GM21367 (cell line): Measurements from ENCODE around the gene IFNGR2.
"Not testable (repeated sequence)": the region's sequence is repeated elsewhere in the genome, so short reads cannot be mapped to it uniquely, and the experiment has no call there.

ENCODE experiments used
- ATAC-seq: cut with Tn5 transposase; IDR thresholded peaks from one replicate; pipeline ENCODE4 v1.9.1; 2021; ENCODE audit not compliant: unreplicated experiment

The IFNGR2 gene, protein sequence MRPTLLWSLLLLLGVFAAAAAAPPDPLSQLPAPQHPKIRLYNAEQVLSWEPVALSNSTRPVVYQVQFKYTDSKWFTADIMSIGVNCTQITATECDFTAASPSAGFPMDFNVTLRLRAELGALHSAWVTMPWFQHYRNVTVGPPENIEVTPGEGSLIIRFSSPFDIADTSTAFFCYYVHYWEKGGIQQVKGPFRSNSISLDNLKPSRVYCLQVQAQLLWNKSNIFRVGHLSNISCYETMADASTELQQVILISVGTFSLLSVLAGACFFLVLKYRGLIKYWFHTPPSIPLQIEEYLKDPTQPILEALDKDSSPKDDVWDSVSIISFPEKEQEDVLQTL

DNA sequence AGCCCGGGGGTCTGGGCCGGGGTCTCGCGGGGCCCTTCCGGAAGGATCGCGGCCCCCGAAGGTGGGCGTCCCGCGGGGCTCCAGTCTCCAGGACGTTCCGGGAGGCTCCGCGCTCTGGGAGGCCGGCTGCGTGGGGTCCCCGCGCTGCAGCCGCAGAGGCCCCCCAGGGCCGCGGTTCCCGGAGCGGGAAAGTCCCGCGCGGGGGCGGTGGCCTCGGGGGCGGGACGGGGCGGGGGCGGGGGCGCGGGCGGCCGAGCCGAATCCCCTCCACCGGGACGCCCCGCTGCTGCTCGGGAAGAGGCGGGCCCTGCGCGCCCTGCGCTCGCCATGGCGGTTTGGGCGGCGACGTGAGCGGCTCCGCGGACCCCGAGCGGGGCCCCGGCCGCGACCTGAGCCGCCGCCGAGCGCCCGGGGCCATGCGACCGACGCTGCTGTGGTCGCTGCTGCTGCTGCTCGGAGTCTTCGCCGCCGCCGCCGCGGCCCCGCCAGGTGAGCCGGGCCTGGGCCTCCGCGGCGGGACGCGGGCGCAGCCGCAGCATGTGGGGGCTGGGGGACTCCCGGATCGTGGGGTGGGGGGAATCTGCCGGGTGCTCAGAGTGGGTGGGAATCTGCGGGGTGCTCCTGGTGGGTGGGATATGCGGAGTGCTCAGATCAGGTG is at the start of gene IFNGR2:
TSS of gene IFNGR2 (plus strand) at position 286 of the 658 bp plus-strand sequence. CDS start at position 417, 131 bp downstream.
- no peak for ATAC-seq

DNA sequence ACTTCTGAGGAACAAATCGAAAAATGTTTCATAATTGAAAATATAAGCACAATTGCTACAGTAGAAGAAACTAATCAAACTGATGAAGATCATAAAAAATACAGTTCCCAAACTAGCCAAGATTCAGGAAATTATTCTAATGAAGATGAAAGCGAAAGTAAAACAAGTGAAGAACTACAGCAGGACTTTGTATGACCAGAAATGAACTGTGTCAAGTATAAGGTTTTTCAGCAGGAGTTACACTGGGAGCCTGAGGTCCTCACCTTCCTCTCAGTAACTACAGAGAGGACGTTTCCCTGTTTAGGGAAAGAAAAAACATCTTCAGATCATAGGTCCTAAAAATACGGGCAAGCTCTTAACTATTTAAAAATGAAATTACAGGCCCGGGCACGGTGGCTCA is 47.9 kb upstream of the IFNGR2 start:
- ATAC-seq, result no peak

DNA sequence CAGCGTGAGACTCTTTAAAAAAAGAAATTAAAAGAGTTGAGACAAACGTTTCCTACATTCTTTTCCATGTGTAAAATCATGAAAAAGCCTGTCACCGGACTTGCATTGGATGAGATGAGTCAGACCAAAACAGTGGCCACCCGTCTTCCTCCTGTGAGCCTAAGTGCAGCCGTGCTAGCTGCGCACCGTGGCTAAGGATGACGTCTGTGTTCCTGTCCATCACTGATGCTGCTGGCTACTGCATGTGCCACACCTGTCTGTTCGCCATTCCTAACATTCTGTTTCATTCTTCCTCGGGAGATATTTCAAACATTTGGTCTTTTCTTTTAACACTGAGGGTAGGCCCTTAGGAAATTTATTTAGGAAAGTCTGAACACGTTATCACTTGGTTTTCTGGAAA is 47.2 kb upstream of the IFNGR2 start:
- ATAC-seq, result no peak

DNA sequence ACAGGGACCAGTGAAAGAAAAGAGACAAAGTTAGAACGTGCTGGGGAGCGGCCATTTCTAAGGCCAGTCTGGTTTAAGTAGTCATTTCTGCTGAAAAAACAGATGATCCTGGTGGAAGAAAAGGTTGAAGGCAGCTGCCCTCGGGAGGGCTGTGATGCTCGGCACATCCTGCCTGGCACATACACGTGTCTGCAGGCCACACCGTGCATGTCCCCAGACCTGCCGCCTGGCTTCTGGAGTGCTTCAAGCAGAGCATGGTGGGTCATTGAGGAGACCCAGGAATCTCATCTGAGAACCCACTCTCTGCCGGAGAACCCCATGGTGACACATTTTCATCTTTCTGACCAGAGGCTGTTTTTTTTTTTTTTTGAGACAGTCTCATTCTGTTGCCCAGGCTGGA is 46.0 kb upstream of the IFNGR2 start:
- no peak for ATAC-seq

DNA sequence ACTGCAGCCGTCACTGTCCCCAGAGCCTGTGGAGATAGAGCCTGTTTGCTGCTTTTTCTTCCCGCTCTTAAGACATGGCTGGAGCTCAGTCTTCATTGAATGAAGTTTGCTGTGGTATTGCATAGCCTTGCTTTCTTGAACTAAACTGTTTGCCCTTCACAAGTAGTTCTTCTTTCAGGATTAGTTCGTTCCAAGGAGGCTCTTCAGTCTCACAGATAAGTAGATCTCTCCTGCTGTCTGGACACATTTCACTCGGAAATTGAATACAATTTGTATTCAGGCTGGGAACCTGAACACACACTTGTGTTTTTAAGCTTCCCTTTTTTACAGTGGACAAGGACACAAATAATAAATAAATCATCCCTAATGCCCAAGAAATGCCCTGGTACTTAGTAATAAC is 43.8 kb upstream of the IFNGR2 start:
- ATAC-seq, result no peak

DNA sequence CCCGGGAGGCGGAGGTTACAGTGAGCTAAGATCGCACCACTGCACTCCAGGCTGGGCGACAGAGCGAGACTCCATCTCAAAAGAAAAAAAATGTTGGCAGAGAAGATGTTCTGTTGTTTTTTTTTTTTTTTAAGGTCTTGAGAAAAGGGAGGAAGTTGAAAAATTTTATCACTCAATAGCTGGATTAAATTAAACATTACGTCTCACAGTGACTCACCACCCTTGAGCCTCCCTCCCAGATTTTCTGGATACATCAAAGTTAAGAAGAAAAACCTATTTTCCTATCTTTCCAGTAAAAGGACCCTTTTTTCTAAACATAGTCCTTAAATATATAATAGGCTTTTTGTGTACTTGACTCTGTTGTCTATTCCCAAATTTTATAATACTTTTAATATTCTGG is 42.9 kb upstream of the IFNGR2 start:
- no peak for ATAC-seq

DNA sequence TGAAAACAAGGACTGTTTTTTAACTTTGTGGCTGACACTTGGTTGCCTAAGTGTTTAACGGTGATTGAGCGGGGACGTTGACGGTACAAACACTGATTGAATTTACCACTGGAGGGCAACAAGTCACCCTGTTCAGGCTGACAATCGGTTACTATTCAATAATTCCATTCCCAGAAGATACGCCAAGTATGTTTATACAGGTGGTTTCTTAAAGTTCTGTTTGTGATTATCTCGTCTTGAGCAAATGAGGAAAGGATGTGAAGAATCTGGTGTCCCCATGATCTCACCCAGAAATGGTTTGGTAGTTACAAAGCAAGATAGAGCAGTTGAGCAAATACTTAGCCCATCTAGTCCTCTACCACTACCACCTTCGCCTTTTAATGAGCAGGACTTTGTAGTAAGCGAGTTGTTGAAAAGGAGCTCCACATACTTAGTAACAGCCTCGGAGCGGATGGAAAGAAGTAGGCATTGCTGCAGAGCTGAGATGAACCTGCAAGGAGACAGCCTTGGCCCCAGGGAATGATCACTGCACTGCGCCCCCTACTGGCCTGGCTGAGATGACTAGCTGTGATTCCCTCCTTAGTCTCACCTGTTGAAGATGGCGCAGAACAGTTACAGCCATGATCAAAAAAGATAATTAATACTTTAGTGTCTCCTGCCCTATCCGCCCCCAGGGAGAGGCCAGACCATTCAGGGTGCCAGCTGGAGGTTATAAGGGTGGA is 42.2 kb upstream of the IFNGR2 start:
- ATAC-seq, result peak; percentile 64

DNA sequence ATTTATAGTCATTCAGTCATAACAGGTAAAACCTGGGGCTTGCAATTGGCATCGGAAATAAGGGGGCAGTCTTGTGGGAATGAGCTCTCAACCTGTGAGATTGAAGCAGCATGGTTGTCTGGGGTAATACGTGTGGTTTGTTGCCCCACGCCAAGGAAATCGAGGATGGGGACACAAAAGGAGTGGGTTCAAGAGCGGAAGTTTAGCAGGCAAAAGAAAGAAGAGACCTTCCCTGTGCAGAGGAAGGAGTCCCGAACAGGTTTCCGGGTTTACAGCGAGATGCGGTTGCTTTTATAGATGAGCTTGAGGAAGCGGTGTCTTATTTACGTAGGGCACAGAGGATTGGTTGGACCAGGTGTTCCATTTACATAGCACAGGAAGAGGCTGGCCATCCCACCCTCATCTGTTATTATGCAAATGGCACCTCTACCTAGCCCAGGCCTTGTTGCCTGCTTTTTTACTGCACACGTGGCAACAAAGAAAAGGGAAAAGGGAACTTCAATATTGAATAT is 41.1 kb upstream of the IFNGR2 start:
- ATAC-seq, result no peak

DNA sequence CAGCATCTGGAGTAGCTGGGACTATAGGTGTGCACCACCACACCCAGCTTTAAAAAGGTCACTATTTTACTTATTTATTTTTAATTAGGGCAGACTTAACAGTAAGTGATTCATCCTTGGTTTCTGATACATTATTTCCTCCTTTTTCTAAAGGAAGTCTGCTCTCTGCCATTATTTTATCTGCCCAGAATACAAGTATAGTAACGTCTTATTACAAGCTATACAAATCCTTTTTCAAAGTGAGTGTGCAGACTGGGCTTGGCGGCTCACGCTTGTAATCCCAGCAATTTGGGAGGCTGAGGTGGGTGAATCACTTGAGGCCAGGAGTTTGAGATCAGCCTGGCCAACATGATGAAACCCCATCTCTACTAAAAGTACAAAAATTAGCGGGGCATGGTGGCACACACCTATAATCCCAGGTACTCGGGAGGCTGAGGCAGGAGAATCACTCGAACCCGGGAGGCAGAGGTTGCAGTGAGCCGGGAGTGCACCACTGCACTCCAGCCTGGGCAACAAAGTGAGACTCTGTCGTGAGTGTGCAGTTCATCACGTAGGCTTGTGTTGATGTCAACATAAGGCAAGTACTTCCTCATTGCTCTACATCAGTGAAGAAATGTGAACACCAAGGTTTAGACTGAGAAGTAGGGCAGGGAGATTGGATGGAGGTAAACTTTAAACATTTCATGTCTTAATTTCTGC is 39.2 kb upstream of the IFNGR2 start:
- not testable (repeated sequence) for ATAC-seq

DNA sequence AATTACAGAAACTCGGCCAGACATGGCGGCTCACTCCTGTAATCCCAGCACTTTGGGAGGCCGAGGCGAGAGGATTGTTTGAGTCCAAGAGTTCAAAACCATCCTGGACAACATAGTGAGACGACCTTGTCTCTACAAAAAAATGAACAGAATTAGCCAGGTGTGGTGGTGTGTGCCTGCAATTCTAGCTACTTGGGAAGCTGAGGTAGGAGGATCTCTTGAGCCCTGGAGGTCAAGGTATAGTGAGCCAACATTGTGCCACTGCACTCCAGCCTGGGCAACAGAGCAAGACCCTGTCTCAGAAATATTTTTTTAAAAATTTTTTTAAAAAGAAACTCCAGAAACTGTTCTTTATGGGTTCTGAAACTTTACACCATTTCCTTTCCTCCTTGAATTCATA is 38.4 kb upstream of the IFNGR2 start:
- no peak for ATAC-seq

DNA sequence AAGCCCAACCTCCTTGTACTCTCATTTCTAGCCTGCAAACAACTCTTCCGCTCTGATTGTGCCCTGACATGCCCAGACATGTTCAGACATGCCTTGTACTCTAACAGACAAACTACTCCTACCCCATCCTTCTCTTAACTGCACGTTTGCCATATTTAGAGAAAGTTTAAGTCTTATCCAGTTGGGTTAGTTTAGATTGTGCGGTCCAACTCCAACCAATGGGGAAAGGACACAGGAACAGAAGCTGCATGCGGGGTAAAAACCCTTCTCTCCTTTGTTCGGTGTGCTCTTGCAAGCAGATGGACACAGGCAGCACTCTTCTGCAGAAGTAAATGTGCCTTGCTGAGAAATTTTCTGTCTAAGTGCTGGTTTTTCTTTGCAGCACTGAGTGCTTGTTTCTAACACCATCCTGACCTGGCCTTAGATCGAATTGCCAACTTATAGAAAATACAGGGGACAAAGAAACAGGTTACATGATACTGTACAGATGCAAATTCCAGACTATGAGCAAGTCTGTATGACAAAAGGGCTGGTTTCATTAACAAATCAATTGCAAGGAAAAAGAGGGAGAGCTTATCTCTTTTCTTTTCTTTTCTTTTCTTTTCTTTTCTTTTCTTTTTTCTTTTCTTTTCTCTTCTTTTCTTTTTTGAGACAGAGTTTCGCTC is 35.8 kb upstream of the IFNGR2 start:
- no peak for ATAC-seq

DNA sequence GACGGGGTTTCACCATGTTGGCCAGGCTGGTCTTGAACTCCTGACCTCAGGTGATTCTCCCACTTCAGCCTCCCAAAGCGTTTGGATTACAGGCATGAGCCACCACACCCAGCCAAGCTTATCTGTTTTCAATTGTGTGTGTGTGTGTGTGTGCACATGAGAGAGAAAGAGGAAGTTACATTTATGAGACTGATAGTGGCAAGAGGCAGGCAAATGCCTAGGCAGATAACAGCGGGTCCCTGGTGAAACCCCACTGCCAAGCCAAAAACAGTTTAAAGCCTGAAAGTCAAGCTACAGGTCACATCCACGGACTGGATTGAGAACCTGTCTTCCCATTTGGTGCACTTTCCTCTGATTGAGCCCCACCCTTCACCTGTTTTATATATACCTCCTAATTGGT is 35.1 kb upstream of the IFNGR2 start:
- no peak for ATAC-seq

DNA sequence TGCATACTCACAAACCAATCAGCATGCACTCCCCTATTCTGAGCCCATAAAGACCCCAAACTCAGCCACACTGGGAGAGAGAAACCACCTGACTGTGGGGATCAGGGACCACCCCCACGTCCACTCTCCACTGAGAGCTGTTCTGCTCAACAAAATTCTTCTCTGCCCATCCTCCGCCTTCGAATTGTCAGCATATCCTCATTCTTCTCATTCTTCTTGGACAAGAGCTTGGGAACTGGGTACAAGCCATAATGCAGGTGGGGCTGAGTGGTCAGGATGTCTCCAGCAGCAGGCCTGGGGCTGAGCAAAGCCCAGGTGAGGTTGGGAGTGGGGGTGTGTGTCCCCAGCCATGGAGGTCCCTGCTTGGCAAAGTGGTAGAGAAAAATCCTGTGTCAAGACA is 34.6 kb upstream of the IFNGR2 start:
- no peak for ATAC-seq

DNA sequence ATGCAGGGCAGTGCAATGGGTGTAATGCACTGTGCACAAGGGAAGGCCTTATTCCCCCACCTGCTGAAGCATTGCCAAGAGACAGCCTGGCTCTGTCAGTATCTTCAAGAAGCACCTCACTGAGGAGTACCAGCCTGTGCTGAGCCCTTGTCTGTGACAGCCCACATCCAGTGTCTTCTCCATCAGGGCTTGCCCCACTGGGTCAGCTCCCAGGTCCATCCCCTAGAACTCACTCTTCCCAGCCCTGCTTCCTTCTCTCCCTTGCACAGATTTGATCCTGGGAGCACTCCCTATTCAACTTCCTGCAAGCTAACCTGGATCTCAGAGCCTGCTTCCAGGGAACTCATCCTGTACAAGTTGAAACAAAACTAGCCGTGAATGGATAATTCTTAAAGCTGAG is 33.6 kb upstream of the IFNGR2 start:
- ATAC-seq, result no peak

DNA sequence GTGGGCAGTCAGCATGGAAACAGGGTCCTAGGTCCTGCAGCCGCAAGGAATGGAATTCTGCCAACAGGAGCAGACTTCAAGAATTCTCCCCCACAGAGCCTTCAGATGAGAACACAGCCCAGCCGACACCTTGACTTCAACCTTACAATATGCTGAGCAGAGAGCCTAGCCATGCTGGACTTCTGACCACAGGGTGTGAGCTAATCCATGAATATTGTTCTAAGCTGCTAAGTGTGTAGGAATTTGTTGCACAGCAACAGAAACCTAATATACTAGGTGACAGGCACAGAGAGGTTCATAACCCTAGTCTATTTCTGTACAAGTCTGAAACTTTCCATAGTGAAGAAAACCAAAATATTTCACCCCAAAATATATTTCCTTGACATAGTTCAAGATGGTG is 32.9 kb upstream of the IFNGR2 start:
- no peak for ATAC-seq

DNA sequence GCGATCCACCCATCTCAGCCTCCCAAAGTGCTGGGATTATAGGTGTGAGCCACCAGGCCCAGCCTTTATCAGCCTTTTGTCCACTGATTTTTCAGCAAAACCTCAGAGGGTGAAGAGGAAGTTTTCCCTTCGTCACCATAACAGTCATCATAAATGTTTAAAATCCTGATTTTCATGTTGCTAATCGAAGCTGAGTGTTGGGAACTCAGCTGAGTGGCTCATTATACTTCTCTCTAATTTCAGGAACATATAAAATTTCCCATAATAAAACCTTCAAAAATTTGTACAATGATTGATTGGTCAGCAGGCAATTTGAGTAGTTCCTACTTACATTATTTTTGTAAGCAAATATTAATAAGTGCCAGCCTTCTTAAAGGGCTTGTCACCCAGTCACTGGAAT is 31.8 kb upstream of the IFNGR2 start:
- no peak for ATAC-seq

DNA sequence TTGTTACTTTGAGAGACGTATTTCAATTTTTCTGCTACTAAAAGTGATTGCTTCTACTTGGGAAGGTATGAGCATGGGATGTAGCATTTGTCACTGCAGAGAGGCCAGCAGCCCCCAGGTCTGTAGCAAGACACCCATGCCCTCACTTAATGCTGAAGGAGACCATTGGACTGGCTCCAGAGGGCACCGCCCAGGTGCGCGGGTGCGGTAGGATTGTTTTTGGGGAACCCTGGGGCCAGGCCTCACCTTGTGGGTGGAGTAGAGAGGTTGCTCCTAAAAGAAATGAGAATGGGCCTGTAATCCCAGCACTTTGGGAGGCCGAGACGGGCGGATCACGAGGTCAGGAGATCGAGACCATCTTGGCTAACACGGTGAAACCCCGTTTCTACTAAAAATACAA is 30.6 kb upstream of the IFNGR2 start:
- ATAC-seq, result no peak

DNA sequence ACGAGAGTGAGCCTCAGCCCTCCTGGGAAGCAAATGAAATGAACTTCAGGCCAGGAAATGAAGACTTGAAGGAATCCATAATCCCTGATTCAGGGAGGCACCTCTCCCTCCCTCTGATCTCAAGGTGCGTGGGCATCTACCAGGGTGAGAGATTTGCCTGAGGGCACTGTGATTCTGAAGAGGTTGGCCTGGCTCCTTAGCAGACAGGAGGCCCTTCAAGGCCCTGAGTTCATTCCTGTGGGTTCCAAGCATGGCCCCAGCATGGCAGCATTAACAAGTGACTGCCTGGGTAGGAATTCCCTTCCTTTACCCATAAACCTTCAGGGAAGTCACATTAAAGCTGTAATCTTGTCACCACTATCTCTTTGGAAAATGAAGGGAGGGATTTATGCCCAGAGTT is 29.8 kb upstream of the IFNGR2 start:
- no peak for ATAC-seq

DNA sequence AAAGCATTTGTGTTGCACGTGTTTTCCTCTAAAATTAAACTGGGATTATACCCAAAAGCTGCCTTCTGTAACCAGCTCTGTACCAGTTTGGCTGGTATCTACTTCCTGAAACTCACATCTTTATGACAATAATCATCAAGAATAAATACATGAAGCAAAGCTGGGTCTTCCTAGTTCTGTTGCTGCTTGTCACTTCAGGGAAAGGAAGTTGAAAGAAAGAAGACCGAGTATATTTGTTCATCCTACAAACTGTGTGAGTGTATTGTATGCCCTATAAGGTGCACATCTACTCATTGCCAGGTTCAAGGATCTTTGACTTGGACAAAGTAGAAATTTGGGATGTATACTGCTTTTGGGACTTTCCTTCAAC is 29.1 kb upstream of the IFNGR2 start:
- no peak for ATAC-seq

DNA sequence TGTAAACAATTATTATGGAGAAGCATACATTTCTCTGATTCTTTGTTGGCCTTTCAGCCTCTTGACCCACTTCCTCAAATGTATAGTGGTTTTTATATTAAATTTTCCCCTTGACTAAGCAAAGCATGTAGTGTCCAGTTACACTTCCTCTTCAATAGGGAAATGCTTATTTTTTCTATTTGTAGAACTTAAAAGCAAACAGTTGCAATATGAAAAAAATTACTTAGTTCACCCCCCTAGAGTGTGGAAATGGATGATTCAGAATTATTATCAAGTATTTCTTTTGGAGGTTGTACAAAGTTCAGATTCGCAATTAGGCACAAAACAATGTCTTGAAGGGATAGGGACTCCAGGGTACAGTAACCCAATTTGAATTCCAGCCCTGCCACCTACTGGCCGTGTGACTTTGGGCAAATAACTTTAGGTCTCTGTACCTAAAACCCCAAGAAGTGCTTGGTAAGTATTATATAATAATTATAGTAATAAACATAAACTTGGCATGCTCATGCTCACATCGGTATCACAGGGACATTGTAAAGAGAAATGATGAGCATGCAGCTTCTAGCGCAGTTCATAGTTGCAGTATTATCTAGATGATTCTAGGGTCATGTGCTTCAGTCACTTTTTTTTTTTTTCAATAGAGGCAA is 28.6 kb upstream of the IFNGR2 start:
- ATAC-seq, result no peak
